ENCODE results near the gene SMAGP.

The SMAGP gene

GRCh38 chr12:51198568-51199365 is 71.4 kb downstream of the SMAGP start:
- in situ Hi-C loops (cut with HindIII; ENCODE audit: low sequenced_read_pairs), result no loop called here

- in situ Hi-C loops (cut with HindIII; ENCODE audit: low sequenced_read_pairs), result no loop called here
Measured at GRCh38 chr12:51197736-51198567, 72.3 kb downstream of the SMAGP start.

- in situ Hi-C loops (cut with HindIII; ENCODE audit: low sequenced_read_pairs), result no loop called here
Measured at GRCh38 chr12:51196547-51196946, 73.7 kb downstream of the SMAGP start.

GRCh38 chr12:51195841-51196240 is 74.4 kb downstream of the SMAGP start:
- in situ Hi-C loops (cut with HindIII; ENCODE audit: low sequenced_read_pairs), result no loop called here

Data from DLD1 (cell line).